Activated T-cell treated with anti-CD3 and anti-CD28 coated beads, Interleukin-2, amount 50 U/mL, for 1 hour (primary cell): ENCODE data around the gene PIGC.
A peak's percentile ranks its signal among the peaks of the same experiment; 100 is the strongest.

Experiments used
- DNase-seq: peaks from one replicate; pipeline ENCODE4 v3.0.0-alpha.2; 2020

PIGC gene

GRCh38 chr1:172397221-172397620 is 46.6 kb downstream of the PIGC start:
- DNase-seq, result no peak

- no peak for DNase-seq
Observed at GRCh38 chr1:172395576-172395975, 48.3 kb downstream of the PIGC start.

- DNase-seq, result no peak
Observed at GRCh38 chr1:172394811-172395210, 49.1 kb downstream of the PIGC start.

- DNase-seq, result peak; percentile 43
Observed at GRCh38 chr1:172394141-172394751, 49.6 kb downstream of the PIGC start.

- DNase-seq, result no peak
Observed at GRCh38 chr1:172393354-172393753, 50.5 kb downstream of the PIGC start.

GRCh38 chr1:172391976-172392375 is 51.9 kb downstream of the PIGC start:
- no peak for DNase-seq
